ENCODE results near the gene SAMD1.

SAMD1 gene

DNA sequence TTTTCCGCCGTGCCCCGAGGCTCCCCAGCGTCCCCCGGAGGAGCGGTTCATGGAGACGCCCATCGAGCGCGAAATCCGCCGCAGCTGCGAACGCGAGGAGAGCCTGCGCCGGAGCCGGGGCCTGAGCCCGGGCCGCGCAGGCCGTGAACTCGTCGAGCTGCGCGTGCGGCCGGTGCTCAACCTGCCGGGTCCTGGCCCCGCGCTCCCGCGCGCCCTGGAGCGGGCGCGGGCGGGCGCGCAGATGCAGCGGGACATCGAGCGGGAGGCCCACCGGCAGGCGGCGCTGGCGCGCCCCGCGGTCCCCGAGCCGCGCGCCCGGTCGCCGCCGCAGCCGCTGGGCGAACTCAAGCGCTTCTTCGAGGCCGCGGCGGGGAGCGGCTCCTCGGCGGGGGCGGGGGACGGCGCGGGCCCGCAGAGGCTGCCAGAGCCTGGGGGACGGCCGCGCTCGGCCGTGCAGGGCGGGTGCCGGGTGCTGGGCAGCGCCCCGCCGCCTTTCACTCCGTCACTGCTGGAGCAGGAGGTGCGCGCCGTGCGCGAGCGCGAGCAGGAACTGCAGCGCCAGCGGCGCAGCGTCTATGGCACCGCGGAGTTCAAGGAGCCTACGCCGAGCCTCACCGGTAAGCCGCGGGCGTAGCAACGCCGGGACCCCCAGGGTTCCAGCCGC lies 17.2 kb downstream of the SAMD1 start:
- Mint-ChIP-seq H3K4me3 (peak overlapping the region; percentile 96 to 97 (median 96)), H3K27ac (peak overlapping the region; percentile 67 to 81 (median 76)), H3K9me3 (no peaks in the 10 kb centered on the region), H3K4me1 (peaks cover 4% of the 10 kb centered on the region), H3K36me3 (ENCODE audit: low read depth) (no peaks in the 10 kb centered on the region), H3K27me3 (ENCODE audit: low read depth) (peaks cover 8% of the 10 kb centered on the region)
- TF ChIP-seq, protein P1, sequence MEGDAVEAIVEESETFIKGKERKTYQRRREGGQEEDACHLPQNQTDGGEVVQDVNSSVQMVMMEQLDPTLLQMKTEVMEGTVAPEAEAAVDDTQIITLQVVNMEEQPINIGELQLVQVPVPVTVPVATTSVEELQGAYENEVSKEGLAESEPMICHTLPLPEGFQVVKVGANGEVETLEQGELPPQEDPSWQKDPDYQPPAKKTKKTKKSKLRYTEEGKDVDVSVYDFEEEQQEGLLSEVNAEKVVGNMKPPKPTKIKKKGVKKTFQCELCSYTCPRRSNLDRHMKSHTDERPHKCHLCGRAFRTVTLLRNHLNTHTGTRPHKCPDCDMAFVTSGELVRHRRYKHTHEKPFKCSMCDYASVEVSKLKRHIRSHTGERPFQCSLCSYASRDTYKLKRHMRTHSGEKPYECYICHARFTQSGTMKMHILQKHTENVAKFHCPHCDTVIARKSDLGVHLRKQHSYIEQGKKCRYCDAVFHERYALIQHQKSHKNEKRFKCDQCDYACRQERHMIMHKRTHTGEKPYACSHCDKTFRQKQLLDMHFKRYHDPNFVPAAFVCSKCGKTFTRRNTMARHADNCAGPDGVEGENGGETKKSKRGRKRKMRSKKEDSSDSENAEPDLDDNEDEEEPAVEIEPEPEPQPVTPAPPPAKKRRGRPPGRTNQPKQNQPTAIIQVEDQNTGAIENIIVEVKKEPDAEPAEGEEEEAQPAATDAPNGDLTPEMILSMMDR (IDR thresholded peaks at IDR 0.05; ENCODE audit: unreplicated experiment in 3 of 3) = peak; percentile 25 to 35 (median 25)

DNA sequence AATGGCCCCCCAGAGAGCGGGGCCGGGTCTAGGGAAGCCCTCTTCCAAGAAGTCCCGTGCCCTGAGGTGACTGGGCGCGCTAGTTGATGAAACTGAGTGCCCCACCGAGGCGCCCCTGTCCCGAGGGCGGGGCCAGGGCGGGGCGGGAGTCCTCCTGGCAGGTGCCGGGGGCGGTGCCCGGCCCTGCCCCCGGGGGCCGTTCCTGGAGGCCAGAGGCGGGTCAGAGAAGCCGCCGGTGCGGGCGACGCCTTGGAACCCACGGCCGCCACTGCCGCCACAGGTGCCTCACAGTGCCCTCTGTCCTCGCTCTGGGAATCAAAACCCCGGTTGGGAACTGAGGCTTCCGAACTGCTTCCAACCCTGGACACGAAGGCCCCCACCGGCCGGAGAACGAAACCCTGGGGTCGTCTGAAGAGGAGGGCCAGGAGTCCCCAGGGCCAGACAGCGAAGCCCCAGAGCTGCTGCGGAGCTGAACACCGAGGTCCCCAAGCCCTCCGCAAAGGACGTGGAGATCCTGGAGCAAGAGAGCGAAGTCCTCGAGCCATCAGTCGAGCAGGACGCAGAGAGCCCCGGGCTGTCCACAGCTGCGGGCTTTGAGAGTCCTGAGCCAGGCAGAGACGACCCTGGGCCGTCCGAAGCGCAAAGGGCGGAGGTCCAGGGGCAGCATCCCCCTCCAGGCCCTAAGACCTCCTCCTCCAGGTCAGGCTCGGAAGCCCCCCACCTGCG lies 17.9 kb downstream of the SAMD1 start, which contains the start of gene MISP3:
Gene MISP3 (plus strand): TSS at position 252 of the 726 bp plus-strand sequence. CDS start 524 bp downstream, outside the sequence.
- Mint-ChIP-seq H3K27ac (peak within 1 kb of the TSS in 1 of 3 experiments; percentile 73), H3K9me3 (no peaks in the 10 kb centered on the region), H3K4me3 (peak within 1 kb of the TSS; percentile 96 to 97 (median 96)), H3K36me3 (ENCODE audit: low read depth) (no peaks in the 10 kb centered on the region), H3K4me1 (peaks cover 4% of the 10 kb centered on the region), H3K27me3 (ENCODE audit: low read depth) (peaks cover 8% of the 10 kb centered on the region)
- TF ChIP-seq, protein P1 (IDR thresholded peaks at IDR 0.05; ENCODE audit: unreplicated experiment in 3 of 3) = no peak

DNA sequence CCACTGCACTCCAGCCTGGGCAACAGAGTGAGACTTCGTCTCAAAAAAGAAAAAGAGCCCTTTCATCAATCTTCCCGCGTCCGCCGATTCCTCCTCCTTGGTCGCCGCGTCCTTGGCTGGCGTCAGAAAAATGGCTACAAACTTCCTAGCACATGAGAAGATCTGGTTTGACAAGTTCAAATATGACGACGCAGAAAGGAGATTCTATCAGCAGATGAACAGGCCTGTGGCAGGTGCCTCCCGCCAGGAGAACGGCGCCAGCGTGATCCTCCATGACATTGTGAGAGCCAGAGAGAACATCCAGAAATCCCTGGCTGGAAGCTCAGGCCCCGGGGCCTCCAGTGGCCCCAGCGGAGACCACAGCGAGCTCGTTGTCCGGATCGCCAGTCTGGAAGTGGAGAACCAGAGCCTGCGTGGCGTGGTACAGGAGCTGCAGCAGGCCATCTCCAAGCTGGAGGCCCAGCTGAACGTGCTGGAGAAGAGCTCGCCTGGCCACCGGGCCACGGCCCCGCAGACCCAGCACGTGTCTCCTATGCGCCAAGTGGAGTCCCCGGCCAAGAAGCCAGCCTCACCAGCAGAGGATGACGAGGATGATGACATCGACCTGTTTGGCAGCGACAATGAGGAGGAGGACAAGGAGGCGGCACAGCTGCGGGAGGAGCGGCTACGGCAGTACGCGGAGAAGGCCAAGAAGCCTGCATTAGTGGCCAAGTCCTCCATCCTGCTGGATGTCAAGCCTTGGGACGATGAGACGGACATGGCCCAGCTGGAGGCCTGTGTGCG lies 20.1 kb downstream of the SAMD1 start:
- H3K27me3 Mint-ChIP-seq (ENCODE audit: low read depth) = peaks cover 10% of the 10 kb centered on the region
- peak overlapping the region; percentile 48 to 65 (median 60) for H3K4me3 Mint-ChIP-seq
- TF ChIP-seq, protein P1 (IDR thresholded peaks at IDR 0.05; ENCODE audit: unreplicated experiment in 3 of 3) = no peak
- H3K4me1 Mint-ChIP-seq = no peaks in the 10 kb centered on the region
- no peaks in the 10 kb centered on the region for H3K9me3 Mint-ChIP-seq
- peak overlapping the region in 1 of 3 experiments; percentile 46 for H3K27ac Mint-ChIP-seq
- H3K36me3 Mint-ChIP-seq (ENCODE audit: low read depth) = no peaks in the 10 kb centered on the region

DNA sequence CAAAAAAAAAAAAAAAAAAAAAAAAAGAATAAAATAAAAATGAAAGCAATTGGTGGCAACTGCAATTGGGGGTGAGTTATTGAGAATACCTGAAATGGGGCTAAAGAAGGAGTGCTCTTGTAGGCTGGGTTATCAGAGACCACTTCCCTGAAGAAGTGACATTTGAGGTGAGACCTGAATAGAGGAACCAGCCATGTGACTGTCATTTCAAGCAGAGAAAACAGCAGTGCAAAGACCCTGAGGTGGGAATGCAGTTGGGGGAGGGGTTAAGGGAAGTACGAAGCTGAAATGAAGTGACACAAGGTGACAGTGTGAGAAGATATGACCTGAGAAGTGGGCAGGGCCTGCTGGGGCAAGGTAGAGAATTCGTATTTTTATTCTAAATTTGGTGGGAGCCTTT lies 24.4 kb downstream of the SAMD1 start:
- Mint-ChIP-seq H3K9me3 (no peaks in the 10 kb centered on the region), H3K4me3 (no peak overlapping the region), H3K27me3 (ENCODE audit: low read depth) (peaks cover 9% of the 10 kb centered on the region), H3K4me1 (no peaks in the 10 kb centered on the region), H3K36me3 (ENCODE audit: low read depth) (no peaks in the 10 kb centered on the region), H3K27ac (no peak overlapping the region)
- TF ChIP-seq, protein P1 (IDR thresholded peaks at IDR 0.05; ENCODE audit: unreplicated experiment in 3 of 3) = no peak

DNA sequence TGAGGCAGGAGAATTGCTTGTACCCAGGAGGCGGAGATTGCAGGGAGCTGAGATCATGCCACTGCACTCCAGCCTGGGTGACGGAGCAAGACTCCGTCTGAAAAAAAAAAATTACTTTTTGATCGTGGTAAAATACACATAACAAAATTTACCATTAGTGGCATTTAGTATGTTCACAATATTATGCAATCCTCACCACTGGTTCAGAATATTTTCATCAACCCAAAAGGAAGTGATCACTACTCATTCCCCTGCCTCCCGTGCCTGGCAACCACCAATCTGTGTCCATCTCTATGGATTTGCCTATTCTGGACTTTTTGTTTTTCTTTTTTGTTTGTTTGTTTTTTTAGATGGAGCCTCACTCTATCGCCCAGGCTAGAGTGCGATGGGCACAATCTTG lies 27.4 kb downstream of the SAMD1 start:
- Mint-ChIP-seq H3K27me3 (ENCODE audit: low read depth) (peaks cover 36% of the 10 kb centered on the region), H3K36me3 (ENCODE audit: low read depth) (no peaks in the 10 kb centered on the region), H3K4me1 (peaks cover 4% of the 10 kb centered on the region), H3K9me3 (no peaks in the 10 kb centered on the region), H3K27ac (no peak overlapping the region), H3K4me3 (no peak overlapping the region)
- TF ChIP-seq, protein P1 (IDR thresholded peaks at IDR 0.05; ENCODE audit: unreplicated experiment in 3 of 3) = no peak
